ENCODE results near the gene PIM1. TPM values are rescaled to one million over a fixed set of nuclear protein-coding genes. Genes with fewer than 3 reads are reported as not detected.

Gene PIM1
- polyA plus RNA-seq, 1 experiment = 35.3 TPM

- POLR2A ChIA-PET = interaction anchor here (0.7 to 1.3 kb wide), 4 partner anchors 159 to 324 kb away, joined by 3 to 8 read pairs (median 4); no protein-coding TSS in a partner anchor
- CTCF ChIA-PET = interaction anchor here (0.6 to 20.3 kb wide), 41 partner anchors 10 to 450 kb away, joined by 3 to 597 read pairs (median 4); partner anchors contain the start of genes C6orf89 and PIM1
- no peak overlapping the region for H3K27ac ChIP-seq (ENCODE audit: low read depth, low read length)
- TF ChIP-seq, protein P1, sequence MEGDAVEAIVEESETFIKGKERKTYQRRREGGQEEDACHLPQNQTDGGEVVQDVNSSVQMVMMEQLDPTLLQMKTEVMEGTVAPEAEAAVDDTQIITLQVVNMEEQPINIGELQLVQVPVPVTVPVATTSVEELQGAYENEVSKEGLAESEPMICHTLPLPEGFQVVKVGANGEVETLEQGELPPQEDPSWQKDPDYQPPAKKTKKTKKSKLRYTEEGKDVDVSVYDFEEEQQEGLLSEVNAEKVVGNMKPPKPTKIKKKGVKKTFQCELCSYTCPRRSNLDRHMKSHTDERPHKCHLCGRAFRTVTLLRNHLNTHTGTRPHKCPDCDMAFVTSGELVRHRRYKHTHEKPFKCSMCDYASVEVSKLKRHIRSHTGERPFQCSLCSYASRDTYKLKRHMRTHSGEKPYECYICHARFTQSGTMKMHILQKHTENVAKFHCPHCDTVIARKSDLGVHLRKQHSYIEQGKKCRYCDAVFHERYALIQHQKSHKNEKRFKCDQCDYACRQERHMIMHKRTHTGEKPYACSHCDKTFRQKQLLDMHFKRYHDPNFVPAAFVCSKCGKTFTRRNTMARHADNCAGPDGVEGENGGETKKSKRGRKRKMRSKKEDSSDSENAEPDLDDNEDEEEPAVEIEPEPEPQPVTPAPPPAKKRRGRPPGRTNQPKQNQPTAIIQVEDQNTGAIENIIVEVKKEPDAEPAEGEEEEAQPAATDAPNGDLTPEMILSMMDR (IDR thresholded peaks at IDR 0.05; ENCODE audit: low read depth, low read length) = no peak
- no peaks in the 10 kb centered on the region for H3K27me3 ChIP-seq (ENCODE audit: control insufficient read depth, insufficient read depth, low read length)
- DNase-seq (ENCODE audit: low read depth, low spot score) = no peak
- H3K4me3 ChIP-seq (ENCODE audit: low read depth, low read length) = no peak overlapping the region
- H3K9me3 ChIP-seq (ENCODE audit: control insufficient read depth, insufficient read depth, low read length) = no peaks in the 10 kb centered on the region
These were observed 39.7 kb downstream of the PIM1 start for GRCh38 chr6:37209461-37210205.

- TF ChIP-seq, protein P1 (IDR thresholded peaks at IDR 0.05; ENCODE audit: low read depth, low read length) = peak; percentile 96
- no peaks in the 10 kb centered on the region for H3K9me3 ChIP-seq (ENCODE audit: control insufficient read depth, insufficient read depth, low read length)
- no peaks in the 10 kb centered on the region for H3K27me3 ChIP-seq (ENCODE audit: control insufficient read depth, insufficient read depth, low read length)
- DNase-seq (ENCODE audit: low read depth, low spot score) = peak; percentile 72
- H3K27ac ChIP-seq (ENCODE audit: low read depth, low read length) = no peak overlapping the region
- ChIA-PET POLR2A (interaction anchor here (0.6 to 1.3 kb wide), 5 partner anchors 38 to 325 kb away, joined by 3 to 8 read pairs (median 3); no protein-coding TSS in a partner anchor), CTCF (interaction anchor here (0.6 to 20.3 kb wide), 35 partner anchors 10 to 444 kb away, joined by 3 to 597 read pairs (median 4); partner anchors contain the start of genes C6orf89 and PIM1)
- H3K4me3 ChIP-seq (ENCODE audit: low read depth, low read length) = no peak overlapping the region
These were observed 40.5 kb downstream of the PIM1 start for GRCh38 chr6:37210313-37210968.

GRCh38 chr6:37212268-37212667 lies 42.3 kb downstream of the PIM1 start:
- ChIA-PET POLR2A (no interaction called here), CTCF (interaction anchor here (2.4 to 20.3 kb wide), 2 partner anchors 188 to 446 kb away, joined by 10 to 597 read pairs; no protein-coding TSS in a partner anchor)
- no peak for DNase-seq (ENCODE audit: low read depth, low spot score)
- no peaks in the 10 kb centered on the region for H3K27me3 ChIP-seq (ENCODE audit: control insufficient read depth, insufficient read depth, low read length)
- H3K4me3 ChIP-seq (ENCODE audit: low read depth, low read length) = no peak overlapping the region
- H3K27ac ChIP-seq (ENCODE audit: low read depth, low read length) = no peak overlapping the region
- TF ChIP-seq, protein P1 (IDR thresholded peaks at IDR 0.05; ENCODE audit: low read depth, low read length) = no peak
- H3K9me3 ChIP-seq (ENCODE audit: control insufficient read depth, insufficient read depth, low read length) = no peaks in the 10 kb centered on the region

GRCh38 chr6:37218061-37218460 lies 48.1 kb downstream of the PIM1 start:
- DNase-seq (ENCODE audit: low read depth, low spot score) = no peak
- Histone ChIP-seq H3K27ac (ENCODE audit: low read depth, low read length) (no peak overlapping the region), H3K4me3 (ENCODE audit: low read depth, low read length) (no peak overlapping the region), H3K27me3 (ENCODE audit: control insufficient read depth, insufficient read depth, low read length) (no peaks in the 10 kb centered on the region), H3K9me3 (ENCODE audit: control insufficient read depth, insufficient read depth, low read length) (no peaks in the 10 kb centered on the region)
- ChIA-PET POLR2A (no interaction called here), CTCF (interaction anchor here (20.3 kb wide), 1 partner anchor 194 kb away, joined by 597 read pairs; no protein-coding TSS in a partner anchor)
- TF ChIP-seq, protein P1 (IDR thresholded peaks at IDR 0.05; ENCODE audit: low read depth, low read length) = no peak
